Stimulated activated naive B cell treated with anti-CD40 and anti-IgM and Interleukin-4, amounts not matched to agents 10 μg/mL and 1 μg/mL and 100 μg/mL, for 72 hours (primary cell): Measurements from ENCODE around the gene TAGLN3.
A peak's percentile ranks its signal among the peaks of the same experiment; 100 is the strongest.

Experiments used
- ATAC-seq, 2 donors: fragments of 150-1000 bp; cut with Tn5 transposase; replicated peaks; 2 replicates each; pipeline ENCODE4 v1.10.0; 2021; ENCODE audit warnings: moderate library complexity in 1 of 2
- DNase-seq: peaks from one replicate; pipeline ENCODE4 v3.0.0; 2021
- H3K27ac Mint-ChIP-seq: one replicate; pipeline ENCODE4 v1.8.0; 2022; ENCODE audit warnings: mild to moderate bottlenecking, mixed read lengths
- H3K27me3 Mint-ChIP-seq, 2 donors: one replicate each; pipeline ENCODE4 v1.8.0; 2022; ENCODE audit warnings: mixed read lengths in 2 of 2
- H3K36me3 Mint-ChIP-seq, 2 donors: one replicate each; pipeline ENCODE4 v1.8.0; 2022; ENCODE audit warnings: mixed read lengths in 2 of 2, mild to moderate bottlenecking in 1 of 2
- H3K4me1 Mint-ChIP-seq, 2 donors: one replicate each; pipeline ENCODE4 v1.8.0; 2022; ENCODE audit warnings: mixed read lengths in 2 of 2, mild to moderate bottlenecking in 1 of 2
- H3K4me3 Mint-ChIP-seq, 2 donors: one replicate each; pipeline ENCODE4 v1.8.0; 2022; ENCODE audit warnings: mild to moderate bottlenecking in 2 of 2, mixed read lengths in 2 of 2, moderate library complexity in 1 of 2
- H3K9me3 Mint-ChIP-seq, 2 donors: one replicate each; pipeline ENCODE4 v1.8.0; 2022; ENCODE audit warnings: mixed read lengths in 2 of 2, mild to moderate bottlenecking in 1 of 2

Gene TAGLN3

GRCh38 chr3:112010636-112011035, 11.9 kb downstream of the TAGLN3 start:
- ATAC-seq, result no peak
- H3K27me3 Mint-ChIP-seq, result no peaks in the 10 kb centered on the region
- H3K4me1 Mint-ChIP-seq, result peaks cover 11 to 12% of the 10 kb centered on the region in 2 donors
- H3K27ac Mint-ChIP-seq, result no peak overlapping the region
- no peaks in the 10 kb centered on the region for H3K36me3 Mint-ChIP-seq
- no peaks in the 10 kb centered on the region for H3K9me3 Mint-ChIP-seq
- H3K4me3 Mint-ChIP-seq, result no peak overlapping the region
- DNase-seq, result no peak

GRCh38 chr3:112011376-112011940, 12.7 kb downstream of the TAGLN3 start:
- no peak overlapping the region for H3K4me3 Mint-ChIP-seq
- no peak overlapping the region for H3K27ac Mint-ChIP-seq
- H3K9me3 Mint-ChIP-seq, result no peaks in the 10 kb centered on the region
- ATAC-seq, result no peak
- no peaks in the 10 kb centered on the region for H3K36me3 Mint-ChIP-seq
- H3K27me3 Mint-ChIP-seq, result no peaks in the 10 kb centered on the region
- H3K4me1 Mint-ChIP-seq, result peaks cover 11 to 12% of the 10 kb centered on the region in 2 donors
- DNase-seq, result no peak

- ATAC-seq (no peak), DNase-seq (no peak)
- H3K27me3 Mint-ChIP-seq, result no peaks in the 10 kb centered on the region
- peaks cover 11 to 14% of the 10 kb centered on the region in 2 donors for H3K4me1 Mint-ChIP-seq
- no peak overlapping the region for H3K27ac Mint-ChIP-seq
- no peak overlapping the region for H3K4me3 Mint-ChIP-seq
- H3K9me3 Mint-ChIP-seq, result no peaks in the 10 kb centered on the region
- H3K36me3 Mint-ChIP-seq, result no peaks in the 10 kb centered on the region
Observed at GRCh38 chr3:112012205-112012992, 13.7 kb downstream of the TAGLN3 start.

- peaks cover 11 to 14% of the 10 kb centered on the region in 2 donors for H3K4me1 Mint-ChIP-seq
- no peaks in the 10 kb centered on the region for H3K9me3 Mint-ChIP-seq
- no peak overlapping the region for H3K27ac Mint-ChIP-seq
- peak; percentile 42 for DNase-seq
- H3K27me3 Mint-ChIP-seq, result no peaks in the 10 kb centered on the region
- peak; percentile 81 to 89 for ATAC-seq
- H3K36me3 Mint-ChIP-seq, result no peaks in the 10 kb centered on the region
- no peak overlapping the region for H3K4me3 Mint-ChIP-seq
Observed at GRCh38 chr3:112013058-112013783, 14.5 kb downstream of the TAGLN3 start.

GRCh38 chr3:112013784-112014143, 15.0 kb downstream of the TAGLN3 start:
- Mint-ChIP-seq H3K4me3 (no peak overlapping the region), H3K4me1 (peaks cover 11 to 14% of the 10 kb centered on the region in 2 donors), H3K36me3 (no peaks in the 10 kb centered on the region), H3K27me3 (no peaks in the 10 kb centered on the region), H3K9me3 (no peaks in the 10 kb centered on the region), H3K27ac (no peak overlapping the region)
- DNase-seq (no peak), ATAC-seq (peak; percentile 14 to 18)

GRCh38 chr3:112017091-112017490, 18.4 kb downstream of the TAGLN3 start:
- no peak overlapping the region for H3K27ac Mint-ChIP-seq
- peak in 1 of 2 donors; percentile 38 for ATAC-seq
- no peak overlapping the region for H3K4me3 Mint-ChIP-seq
- no peak for DNase-seq
- no peaks in the 10 kb centered on the region for H3K9me3 Mint-ChIP-seq
- no peaks in the 10 kb centered on the region for H3K36me3 Mint-ChIP-seq
- H3K27me3 Mint-ChIP-seq, result no peaks in the 10 kb centered on the region
- H3K4me1 Mint-ChIP-seq, result peaks cover 0 to 12% of the 10 kb centered on the region in 2 donors

- Mint-ChIP-seq H3K36me3 (no peaks in the 10 kb centered on the region), H3K4me1 (peaks cover 0 to 10% of the 10 kb centered on the region in 2 donors), H3K4me3 (no peak overlapping the region), H3K27me3 (no peaks in the 10 kb centered on the region), H3K27ac (no peak overlapping the region), H3K9me3 (no peaks in the 10 kb centered on the region)
- ATAC-seq, result no peak
- DNase-seq, result no peak
Observed at GRCh38 chr3:112018712-112019111, 20.0 kb downstream of the TAGLN3 start.

GRCh38 chr3:112019716-112020115, 21.0 kb downstream of the TAGLN3 start:
- no peak overlapping the region for H3K4me3 Mint-ChIP-seq
- no peaks in the 10 kb centered on the region for H3K9me3 Mint-ChIP-seq
- DNase-seq (no peak), ATAC-seq (no peak)
- H3K4me1 Mint-ChIP-seq, result peaks cover 0 to 5% of the 10 kb centered on the region in 2 donors
- no peak overlapping the region for H3K27ac Mint-ChIP-seq
- no peaks in the 10 kb centered on the region for H3K27me3 Mint-ChIP-seq
- no peaks in the 10 kb centered on the region for H3K36me3 Mint-ChIP-seq

- Mint-ChIP-seq H3K27ac (no peak overlapping the region), H3K9me3 (no peaks in the 10 kb centered on the region), H3K36me3 (no peaks in the 10 kb centered on the region), H3K4me1 (peaks cover 0 to 5% of the 10 kb centered on the region in 2 donors), H3K27me3 (no peaks in the 10 kb centered on the region), H3K4me3 (no peak overlapping the region)
- no peak for ATAC-seq
- no peak for DNase-seq
Observed at GRCh38 chr3:112020674-112021085, 22.0 kb downstream of the TAGLN3 start.

GRCh38 chr3:112027142-112027541, 28.4 kb downstream of the TAGLN3 start:
- H3K27me3 Mint-ChIP-seq, result no peaks in the 10 kb centered on the region
- no peak overlapping the region for H3K4me3 Mint-ChIP-seq
- DNase-seq (no peak), ATAC-seq (no peak)
- H3K4me1 Mint-ChIP-seq, result peaks cover 0 to 2% of the 10 kb centered on the region in 2 donors
- no peaks in the 10 kb centered on the region for H3K36me3 Mint-ChIP-seq
- no peak overlapping the region for H3K27ac Mint-ChIP-seq
- H3K9me3 Mint-ChIP-seq, result no peaks in the 10 kb centered on the region

- Mint-ChIP-seq H3K4me3 (no peak overlapping the region), H3K36me3 (no peaks in the 10 kb centered on the region), H3K9me3 (no peaks in the 10 kb centered on the region), H3K27me3 (no peaks in the 10 kb centered on the region), H3K4me1 (peaks cover 0 to 2% of the 10 kb centered on the region in 2 donors), H3K27ac (no peak overlapping the region)
- DNase-seq, result no peak
- ATAC-seq, result no peak
Observed at GRCh38 chr3:112027826-112028225, 29.1 kb downstream of the TAGLN3 start.

GRCh38 chr3:112030901-112031300, 32.2 kb downstream of the TAGLN3 start:
- DNase-seq (no peak), ATAC-seq (no peak)
- no peak overlapping the region for H3K4me3 Mint-ChIP-seq
- no peaks in the 10 kb centered on the region for H3K9me3 Mint-ChIP-seq
- no peaks in the 10 kb centered on the region for H3K4me1 Mint-ChIP-seq
- H3K36me3 Mint-ChIP-seq, result no peaks in the 10 kb centered on the region
- no peak overlapping the region for H3K27ac Mint-ChIP-seq
- H3K27me3 Mint-ChIP-seq, result no peaks in the 10 kb centered on the region

GRCh38 chr3:112032098-112032731, 33.5 kb downstream of the TAGLN3 start:
- Mint-ChIP-seq H3K27me3 (no peaks in the 10 kb centered on the region), H3K27ac (no peak overlapping the region), H3K9me3 (no peaks in the 10 kb centered on the region), H3K4me1 (no peaks in the 10 kb centered on the region), H3K36me3 (no peaks in the 10 kb centered on the region), H3K4me3 (no peak overlapping the region)
- DNase-seq (no peak), ATAC-seq (no peak)

- ATAC-seq (no peak), DNase-seq (no peak)
- Mint-ChIP-seq H3K27me3 (no peaks in the 10 kb centered on the region), H3K27ac (no peak within 1 kb of the TSS), H3K4me3 (no peak within 1 kb of the TSS), H3K9me3 (no peaks in the 10 kb centered on the region), H3K36me3 (peaks cover 0 to 4% of the 10 kb centered on the region in 2 donors), H3K4me1 (peaks cover 2 to 7% of the 10 kb centered on the region in 2 donors)
Observed at GRCh38 chr3:112034436-112034835, 35.7 kb downstream of the TAGLN3 start, which contains the start of gene TMPRSS7. TSS of gene TMPRSS7 (plus strand) at chr3:112034736. CDS start at chr3:112034846, 110 bp downstream.
